Activated CD4-positive, alpha-beta T cell treated with anti-CD3 and anti-CD28 coated beads for 4 hours (primary cell): ENCODE data around the gene KIF12.
"Not testable (repeated sequence)": the region's sequence is repeated elsewhere in the genome, so short reads cannot be mapped to it uniquely, and the experiment has no call there.

Experiments
- DNase-seq, 2 donors: peaks; one replicate each; pipeline ENCODE4 v3.0.0-alpha.2; 2020

Gene KIF12

GRCh38 chr9:114060711-114061110 lies 38.4 kb downstream of the KIF12 start:
- DNase-seq = no peak

GRCh38 chr9:114060070-114060469 lies 39.0 kb downstream of the KIF12 start:
- no peak for DNase-seq

GRCh38 chr9:114059047-114059803 lies 39.9 kb downstream of the KIF12 start:
- DNase-seq = no peak

- no peak for DNase-seq
These were observed 40.4 kb downstream of the KIF12 start for GRCh38 chr9:114058688-114059046.

GRCh38 chr9:114057161-114057885 lies 41.8 kb downstream of the KIF12 start:
- DNase-seq = no peak

- DNase-seq = no peak
These were observed 42.6 kb downstream of the KIF12 start for GRCh38 chr9:114056527-114056926.

- DNase-seq = no peak
These were observed 43.2 kb downstream of the KIF12 start for GRCh38 chr9:114055894-114056293.

- no peak for DNase-seq
These were observed 44.0 kb downstream of the KIF12 start for GRCh38 chr9:114055061-114055460.

- no peak for DNase-seq
These were observed 44.9 kb downstream of the KIF12 start for GRCh38 chr9:114054191-114054690.

- DNase-seq = no peak
These were observed 45.7 kb downstream of the KIF12 start for GRCh38 chr9:114053246-114054005.

GRCh38 chr9:114051706-114052105 lies 47.4 kb downstream of the KIF12 start:
- no peak for DNase-seq

- no peak for DNase-seq
These were observed 47.8 kb downstream of the KIF12 start for GRCh38 chr9:114051281-114051680.

GRCh38 chr9:114050646-114051045 lies 48.4 kb downstream of the KIF12 start:
- DNase-seq = no peak

GRCh38 chr9:114050226-114050568 lies 48.9 kb downstream of the KIF12 start:
- DNase-seq = no peak

- no peak for DNase-seq
These were observed 49.5 kb downstream of the KIF12 start for GRCh38 chr9:114049441-114050225.

- DNase-seq = no peak
These were observed 50.3 kb downstream of the KIF12 start for GRCh38 chr9:114048533-114049415.

GRCh38 chr9:114047717-114048116 lies 51.4 kb downstream of the KIF12 start:
- DNase-seq = no peak

- no peak for DNase-seq
These were observed 52.2 kb downstream of the KIF12 start for GRCh38 chr9:114046875-114047274.

- DNase-seq = no peak
These were observed 52.8 kb downstream of the KIF12 start for GRCh38 chr9:114046237-114046755.

- not testable (repeated sequence) for DNase-seq
These were observed 55.4 kb downstream of the KIF12 start for GRCh38 chr9:114043660-114044059.
